ENCODE results near the gene UBE4B. TPM values are rescaled to one million over a fixed set of nuclear protein-coding genes. Genes with fewer than 3 reads are reported as not detected.

Gene UBE4B
- total and polyA plus RNA-seq, 10 of the 15 experiments (the other 5 are each of a cell fraction or from before 2014, with no cell fraction given): 2.9 to 32.6 (median 20.7) TPM

DNA sequence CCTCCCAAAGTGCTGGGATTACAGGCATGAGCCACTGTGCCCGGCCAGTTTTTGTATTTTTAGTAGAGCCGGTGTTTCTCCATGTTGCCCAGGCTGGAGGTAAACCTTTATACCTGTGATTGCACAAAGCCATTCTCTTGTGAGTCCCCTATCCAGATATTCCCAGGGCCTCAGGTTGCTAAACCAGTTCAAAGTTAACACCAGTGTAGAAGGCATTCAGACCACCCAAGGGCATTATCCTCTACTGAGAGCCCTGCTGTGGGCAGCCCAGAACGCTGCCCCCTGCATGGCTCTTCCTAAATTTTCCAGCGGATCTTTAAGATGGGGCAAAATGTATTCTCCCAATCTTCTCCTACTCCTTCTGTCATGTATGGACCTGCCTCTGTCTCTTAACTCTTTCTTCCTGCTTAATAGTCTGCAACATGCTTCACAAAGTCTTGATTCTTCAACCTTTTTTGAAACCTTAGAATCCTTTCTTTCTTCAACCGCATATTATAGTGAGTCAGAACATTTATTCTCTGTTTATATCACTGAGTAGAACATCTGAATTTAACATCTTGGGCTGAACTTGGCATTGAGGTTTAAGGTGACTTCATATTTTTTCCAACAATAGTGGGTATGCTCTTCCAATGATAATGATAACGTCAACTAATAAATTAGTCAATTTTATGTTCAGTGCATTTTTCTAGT is 36.0 kb downstream of the UBE4B start (continued):
- TF ChIP-seq, protein P1, sequence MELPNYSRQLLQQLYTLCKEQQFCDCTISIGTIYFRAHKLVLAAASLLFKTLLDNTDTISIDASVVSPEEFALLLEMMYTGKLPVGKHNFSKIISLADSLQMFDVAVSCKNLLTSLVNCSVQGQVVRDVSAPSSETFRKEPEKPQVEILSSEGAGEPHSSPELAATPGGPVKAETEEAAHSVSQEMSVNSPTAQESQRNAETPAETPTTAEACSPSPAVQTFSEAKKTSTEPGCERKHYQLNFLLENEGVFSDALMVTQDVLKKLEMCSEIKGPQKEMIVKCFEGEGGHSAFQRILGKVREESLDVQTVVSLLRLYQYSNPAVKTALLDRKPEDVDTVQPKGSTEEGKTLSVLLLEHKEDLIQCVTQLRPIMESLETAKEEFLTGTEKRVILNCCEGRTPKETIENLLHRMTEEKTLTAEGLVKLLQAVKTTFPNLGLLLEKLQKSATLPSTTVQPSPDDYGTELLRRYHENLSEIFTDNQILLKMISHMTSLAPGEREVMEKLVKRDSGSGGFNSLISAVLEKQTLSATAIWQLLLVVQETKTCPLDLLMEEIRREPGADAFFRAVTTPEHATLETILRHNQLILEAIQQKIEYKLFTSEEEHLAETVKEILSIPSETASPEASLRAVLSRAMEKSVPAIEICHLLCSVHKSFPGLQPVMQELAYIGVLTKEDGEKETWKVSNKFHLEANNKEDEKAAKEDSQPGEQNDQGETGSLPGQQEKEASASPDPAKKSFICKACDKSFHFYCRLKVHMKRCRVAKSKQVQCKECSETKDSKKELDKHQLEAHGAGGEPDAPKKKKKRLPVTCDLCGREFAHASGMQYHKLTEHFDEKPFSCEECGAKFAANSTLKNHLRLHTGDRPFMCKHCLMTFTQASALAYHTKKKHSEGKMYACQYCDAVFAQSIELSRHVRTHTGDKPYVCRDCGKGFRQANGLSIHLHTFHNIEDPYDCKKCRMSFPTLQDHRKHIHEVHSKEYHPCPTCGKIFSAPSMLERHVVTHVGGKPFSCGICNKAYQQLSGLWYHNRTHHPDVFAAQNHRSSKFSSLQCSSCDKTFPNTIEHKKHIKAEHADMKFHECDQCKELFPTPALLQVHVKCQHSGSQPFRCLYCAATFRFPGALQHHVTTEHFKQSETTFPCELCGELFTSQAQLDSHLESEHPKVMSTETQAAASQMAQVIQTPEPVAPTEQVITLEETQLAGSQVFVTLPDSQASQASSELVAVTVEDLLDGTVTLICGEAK (IDR thresholded peaks at IDR 0.05; ENCODE audit: borderline replicate concordance): no peak

DNA sequence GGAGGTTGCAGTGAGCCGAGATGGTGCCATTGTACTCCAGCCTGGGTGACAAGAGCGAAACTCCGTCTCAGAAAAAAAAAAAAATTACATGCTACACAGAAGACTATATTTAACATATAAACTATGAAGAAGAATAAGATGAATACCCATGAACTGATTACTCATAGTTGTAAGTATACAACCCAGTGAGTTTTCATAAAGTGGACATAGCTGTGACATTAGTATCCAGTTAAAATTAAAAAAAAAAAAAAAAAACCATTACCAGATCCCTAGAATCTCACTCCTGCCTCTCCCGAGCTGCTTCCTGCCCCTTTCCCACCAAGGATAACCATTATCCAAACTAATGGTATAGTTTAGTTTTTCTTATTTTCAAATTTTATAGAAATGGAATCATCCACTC is 37.4 kb downstream of the UBE4B start:
- no peaks in the 10 kb centered on the region for H4K20me1 ChIP-seq (ENCODE audit: control insufficient read depth, insufficient read depth)
- H3K27me3 ChIP-seq (replicated peaks in 1 of 2; ENCODE audit: control insufficient read depth in 2 of 2, insufficient read depth in 2 of 2, low read length in 1 of 2): no peaks in the 10 kb centered on the region
- no peak for TF ChIP-seq TBL1XR1 (IDR thresholded peaks at IDR 0.05; ENCODE audit: low read depth, low read length)
- TF ChIP-seq SPI1 (IDR thresholded peaks at IDR 0.05; ENCODE audit: borderline replicate concordance, insufficient read depth, low read depth, low read length): no peak
- no peak for TF ChIP-seq ZZZ3 (IDR thresholded peaks at IDR 0.05; ENCODE audit: control insufficient read depth, insufficient read length, low read depth)
- no peak for TF ChIP-seq ZSCAN29 (IDR thresholded peaks at IDR 0.05)
- no peak for TF ChIP-seq MXI1 (IDR thresholded peaks at IDR 0.05; ENCODE audit: low read depth, low read length)
- TF ChIP-seq NR2C1 (IDR thresholded peaks at IDR 0.05): no peak
- no peak for TF ChIP-seq MTA2 (IDR thresholded peaks at IDR 0.05; ENCODE audit: low read depth)
- no peak for TF ChIP-seq WRNIP1 (IDR thresholded peaks at IDR 0.05; ENCODE audit: borderline replicate concordance, low read depth, low read length)
- TF ChIP-seq, protein P2, sequence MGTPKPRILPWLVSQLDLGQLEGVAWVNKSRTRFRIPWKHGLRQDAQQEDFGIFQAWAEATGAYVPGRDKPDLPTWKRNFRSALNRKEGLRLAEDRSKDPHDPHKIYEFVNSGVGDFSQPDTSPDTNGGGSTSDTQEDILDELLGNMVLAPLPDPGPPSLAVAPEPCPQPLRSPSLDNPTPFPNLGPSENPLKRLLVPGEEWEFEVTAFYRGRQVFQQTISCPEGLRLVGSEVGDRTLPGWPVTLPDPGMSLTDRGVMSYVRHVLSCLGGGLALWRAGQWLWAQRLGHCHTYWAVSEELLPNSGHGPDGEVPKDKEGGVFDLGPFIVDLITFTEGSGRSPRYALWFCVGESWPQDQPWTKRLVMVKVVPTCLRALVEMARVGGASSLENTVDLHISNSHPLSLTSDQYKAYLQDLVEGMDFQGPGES (IDR thresholded peaks at IDR 0.05): no peak
- no peak for TF ChIP-seq SMAD5 (IDR thresholded peaks at IDR 0.05; ENCODE audit: low read depth)
- no peak for TF ChIP-seq MYC (IDR thresholded peaks at IDR 0.05; ENCODE audit: insufficient read depth, insufficient read length, insufficient replicate concordance, low read length, severe bottlenecking)
- TF ChIP-seq, protein P3, sequence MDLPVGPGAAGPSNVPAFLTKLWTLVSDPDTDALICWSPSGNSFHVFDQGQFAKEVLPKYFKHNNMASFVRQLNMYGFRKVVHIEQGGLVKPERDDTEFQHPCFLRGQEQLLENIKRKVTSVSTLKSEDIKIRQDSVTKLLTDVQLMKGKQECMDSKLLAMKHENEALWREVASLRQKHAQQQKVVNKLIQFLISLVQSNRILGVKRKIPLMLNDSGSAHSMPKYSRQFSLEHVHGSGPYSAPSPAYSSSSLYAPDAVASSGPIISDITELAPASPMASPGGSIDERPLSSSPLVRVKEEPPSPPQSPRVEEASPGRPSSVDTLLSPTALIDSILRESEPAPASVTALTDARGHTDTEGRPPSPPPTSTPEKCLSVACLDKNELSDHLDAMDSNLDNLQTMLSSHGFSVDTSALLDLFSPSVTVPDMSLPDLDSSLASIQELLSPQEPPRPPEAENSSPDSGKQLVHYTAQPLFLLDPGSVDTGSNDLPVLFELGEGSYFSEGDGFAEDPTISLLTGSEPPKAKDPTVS (IDR thresholded peaks at IDR 0.05; ENCODE audit: low read depth, low read length): no peak
- H3K36me3 ChIP-seq (ENCODE audit: control insufficient read depth in 2 of 2, insufficient read depth in 2 of 2, low read length in 1 of 2): peaks cover 0 to 2% of the 10 kb centered on the region in 2 experiments; a peak in 1 of 4 replicates
- ChIA-PET CTCF (interaction anchor here (0.9 to 1.1 kb wide), 2 partner anchors 10 to 204 kb away, joined by 4 read pairs; no protein-coding TSS in a partner anchor), POLR2A (interaction anchor here (0.6 kb wide), 1 partner anchor 359 kb away, joined by 3 read pairs; no protein-coding TSS in a partner anchor), RAD21 (ENCODE audit: unreplicated experiment) (no interaction called here), SMC1A (ENCODE audit: uncharacterized antibody, unreplicated experiment) (no interaction called here)
- H3K27ac ChIP-seq (ENCODE audit: control insufficient read depth, insufficient read depth): no peak overlapping the region
- no peak for DNase-seq (ENCODE audit: low read depth, low spot score)
- no peaks in the 10 kb centered on the region; the same call in 1 of the 2 replicates for H3K79me2 ChIP-seq (ENCODE audit: control insufficient read depth, insufficient read depth, low read length)
- BruUV-seq (replicated peaks): no TSS peak
- WGBS (ENCODE audit: insufficient coverage, insufficient replicate concordance, low lambda C conversion rate, missing lambda C conversion rate): 96% methylated on average over 4 of the region's 4 CpGs
- H3K9ac ChIP-seq (ENCODE audit: control insufficient read depth, insufficient read depth, low read length): no peak overlapping the region
- in situ Hi-C loops (cut with MboI) (no loop called here), intact Hi-C loops (cut with micrococcal nuclease; ENCODE audit: unreplicated experiment) (no loop called here)
- ATAC-seq: no peak
- FAIRE-seq: no peak
- H2AFZ ChIP-seq (ENCODE audit: control insufficient read depth, low read depth, low read length): no peak overlapping the region
- no peak overlapping the region for H3K4me2 ChIP-seq (ENCODE audit: control insufficient read depth, insufficient read depth)
- no peak overlapping the region for H3K4me3 ChIP-seq
- H3K9me3 ChIP-seq (replicated peaks; ENCODE audit: control insufficient read depth, insufficient read depth, low read length): no peaks in the 10 kb centered on the region
- H3K4me1 ChIP-seq (ENCODE audit: control insufficient read depth, insufficient read depth, low read length): peaks cover 22% of the 10 kb centered on the region
